GM21576 (cell line): ENCODE data around the gene COMP.

Experiments
- ATAC-seq: cut with Tn5 transposase; IDR thresholded peaks from one replicate; pipeline ENCODE4 v1.9.1; 2021; ENCODE audit warnings: mild to moderate bottlenecking, moderate library complexity; ENCODE audit not compliant: unreplicated experiment

Gene COMP

GRCh38 chr19:18784786-18785120 lies 6.4 kb downstream of the COMP start:
- no peak for ATAC-seq

GRCh38 chr19:18783958-18784785 lies 6.9 kb downstream of the COMP start:
- ATAC-seq = no peak

DNA sequence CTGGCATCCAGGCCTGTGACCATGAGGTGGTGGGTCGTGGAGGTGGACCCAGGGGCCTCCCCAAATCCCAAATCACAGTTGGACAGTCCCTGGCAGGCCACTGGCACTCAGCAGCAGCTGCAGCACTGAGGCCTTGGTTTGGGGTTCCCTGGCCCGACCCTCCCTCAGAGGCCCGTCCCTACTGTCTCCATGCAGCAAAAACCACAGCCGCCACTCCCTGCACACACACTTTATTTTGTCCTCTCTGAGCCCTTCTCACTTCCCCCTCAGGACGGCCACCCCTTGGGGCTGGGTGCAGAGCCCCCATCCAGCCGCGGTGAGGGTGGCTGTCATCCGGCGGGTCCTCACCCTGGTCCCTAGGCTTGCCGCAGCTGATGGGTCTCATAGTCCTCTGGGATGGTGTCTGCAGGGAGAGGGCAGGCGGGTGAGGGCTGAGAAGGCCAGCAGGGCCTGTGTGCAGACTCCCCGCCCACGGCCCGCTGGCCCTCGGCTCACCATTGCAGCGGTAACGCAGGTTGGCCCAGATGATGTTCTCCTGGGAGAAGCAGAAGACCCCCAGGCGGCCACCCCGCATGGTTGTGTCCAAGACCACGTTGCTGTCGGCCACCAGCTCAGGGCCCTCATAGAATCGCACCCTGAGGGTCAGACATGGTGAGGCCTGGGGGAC lies 8.4 kb downstream of the COMP start:
- ATAC-seq = no peak

DNA sequence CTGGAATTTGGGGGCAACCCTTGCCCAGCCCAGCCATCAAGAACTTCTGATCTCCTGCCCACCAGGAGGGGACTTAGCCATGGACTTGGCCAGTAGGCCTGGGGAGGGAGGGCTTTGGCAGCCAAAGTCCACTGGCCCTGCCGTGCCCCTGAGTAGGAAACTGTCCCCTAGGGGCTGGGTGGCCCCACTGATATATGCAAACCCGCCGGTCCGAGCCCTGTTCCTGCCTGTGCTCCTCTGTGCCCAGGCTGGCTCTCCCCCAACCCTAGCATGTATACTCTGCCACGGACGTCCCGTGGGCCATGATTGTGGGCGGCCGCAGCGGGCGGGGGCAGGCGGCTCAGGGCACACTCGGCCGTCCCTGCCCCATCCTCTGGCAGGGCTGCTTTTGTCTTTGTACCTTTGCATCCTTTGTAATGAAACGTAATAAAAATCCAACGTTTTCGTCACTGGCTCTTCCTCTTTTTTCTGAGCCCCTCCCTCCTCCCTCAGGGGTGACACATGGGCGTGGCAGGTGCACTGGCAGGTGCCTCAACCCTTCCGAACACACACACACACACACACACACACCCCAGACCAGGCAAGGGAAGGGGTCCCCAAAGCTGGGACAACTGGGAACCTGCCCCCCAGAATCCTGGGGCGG lies 9.1 kb downstream of the COMP start:
- ATAC-seq = no peak

DNA sequence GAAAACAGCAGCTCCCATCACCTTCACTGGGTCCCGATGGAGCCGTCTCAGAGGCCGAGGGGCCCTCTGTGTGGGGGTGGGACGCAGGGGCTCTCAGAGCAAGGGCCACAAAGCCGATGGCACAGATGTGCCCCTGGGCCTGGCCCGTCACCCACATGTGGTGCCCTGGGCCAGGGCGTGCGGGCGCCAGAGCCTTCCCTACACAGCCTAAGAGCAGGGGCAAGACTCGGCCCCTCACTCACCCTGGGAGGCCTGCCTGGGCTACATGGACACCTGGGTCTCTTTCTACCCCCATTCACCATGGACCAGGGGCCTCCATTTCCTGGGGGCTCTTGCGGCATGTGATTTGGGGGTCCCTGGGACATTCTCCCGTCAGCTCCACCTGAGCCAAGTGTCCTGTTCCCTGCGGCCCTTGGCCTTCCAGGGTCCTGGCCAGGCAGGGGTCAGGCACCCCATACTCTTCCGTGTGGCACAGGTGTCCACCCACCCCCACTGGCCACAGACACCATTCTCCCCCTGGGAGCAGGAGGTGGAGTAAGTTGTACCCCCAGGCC lies 10.0 kb downstream of the COMP start:
- ATAC-seq = no peak

DNA sequence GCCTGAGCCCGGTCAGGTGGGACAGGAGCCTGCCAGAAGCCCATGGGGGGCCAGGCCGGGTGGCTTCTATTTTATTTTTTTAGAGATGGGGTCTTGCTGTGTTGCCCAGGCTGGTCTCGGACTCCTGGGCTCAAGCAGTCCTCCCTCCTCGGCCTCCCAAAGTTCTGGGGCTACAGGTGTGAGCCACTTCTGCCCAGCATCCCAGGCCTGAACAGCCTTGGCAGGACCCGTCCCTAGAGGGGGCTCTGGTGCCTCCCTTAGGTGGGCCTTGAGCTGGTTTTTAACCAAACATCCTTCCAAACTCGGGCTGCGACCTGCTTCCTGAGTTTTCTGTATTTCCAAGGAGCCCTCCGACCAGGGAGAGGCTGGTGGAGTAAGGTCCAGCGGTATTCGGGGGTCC lies 10.5 kb downstream of the COMP start:
- no peak for ATAC-seq

DNA sequence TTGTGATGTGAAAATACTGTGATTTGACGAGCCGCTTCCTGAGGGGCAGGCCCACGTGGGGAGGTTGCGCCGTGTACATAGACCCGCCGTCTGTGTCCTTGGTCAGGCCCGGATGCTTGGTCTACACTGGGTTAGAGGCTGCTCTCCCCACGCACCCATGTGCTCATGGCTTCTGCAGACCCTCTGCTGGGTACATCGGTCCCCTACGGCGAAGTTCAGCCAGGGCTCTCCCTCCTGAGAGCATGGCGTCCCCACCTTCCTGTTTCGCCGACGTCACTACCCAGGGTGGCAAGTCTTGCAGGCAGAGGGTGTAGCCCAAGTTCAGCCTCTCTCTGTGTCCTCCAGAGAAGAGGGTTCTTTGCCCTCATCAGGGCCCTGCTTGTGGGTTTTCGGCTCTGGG lies 11.0 kb downstream of the COMP start:
- ATAC-seq = no peak

GRCh38 chr19:18778826-18779495 lies 12.1 kb downstream of the COMP start:
- no peak for ATAC-seq

DNA sequence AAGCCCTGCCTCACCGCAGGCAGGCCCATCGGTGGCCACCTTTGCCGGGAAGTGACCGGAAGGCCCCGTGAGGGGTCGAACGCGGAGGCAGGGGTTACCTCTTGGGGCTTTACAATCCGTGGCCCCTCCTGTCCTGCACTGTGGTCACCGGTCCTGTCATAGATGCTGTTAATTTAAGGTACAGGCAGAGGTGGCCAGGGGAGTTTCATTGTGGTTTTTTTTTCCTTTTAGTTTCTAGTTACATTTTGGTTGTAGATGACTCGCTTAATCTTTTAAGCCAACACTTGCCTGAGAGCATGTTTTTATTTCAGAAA lies 13.1 kb downstream of the COMP start:
- no peak for ATAC-seq

GRCh38 chr19:18777301-18778075 lies 13.6 kb downstream of the COMP start:
- ATAC-seq = no peak

- no peak for ATAC-seq
Measured at GRCh38 chr19:18776736-18777135, 14.4 kb downstream of the COMP start.

DNA sequence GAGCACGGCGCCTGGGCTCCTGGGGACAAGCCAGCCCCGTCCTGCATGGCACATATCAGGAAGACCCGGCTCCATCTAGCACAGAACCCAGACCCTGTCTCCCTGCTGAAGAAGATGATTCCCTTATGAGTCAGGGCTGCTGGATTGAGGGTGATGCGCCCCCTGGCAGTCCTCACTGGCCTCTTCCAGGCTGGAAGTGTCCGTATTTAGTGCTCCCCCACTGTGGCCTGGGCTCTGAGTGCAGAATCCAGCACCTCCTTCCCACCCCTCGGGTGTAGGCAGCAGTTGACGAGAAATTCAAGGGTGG lies 14.9 kb downstream of the COMP start:
- ATAC-seq = no peak

DNA sequence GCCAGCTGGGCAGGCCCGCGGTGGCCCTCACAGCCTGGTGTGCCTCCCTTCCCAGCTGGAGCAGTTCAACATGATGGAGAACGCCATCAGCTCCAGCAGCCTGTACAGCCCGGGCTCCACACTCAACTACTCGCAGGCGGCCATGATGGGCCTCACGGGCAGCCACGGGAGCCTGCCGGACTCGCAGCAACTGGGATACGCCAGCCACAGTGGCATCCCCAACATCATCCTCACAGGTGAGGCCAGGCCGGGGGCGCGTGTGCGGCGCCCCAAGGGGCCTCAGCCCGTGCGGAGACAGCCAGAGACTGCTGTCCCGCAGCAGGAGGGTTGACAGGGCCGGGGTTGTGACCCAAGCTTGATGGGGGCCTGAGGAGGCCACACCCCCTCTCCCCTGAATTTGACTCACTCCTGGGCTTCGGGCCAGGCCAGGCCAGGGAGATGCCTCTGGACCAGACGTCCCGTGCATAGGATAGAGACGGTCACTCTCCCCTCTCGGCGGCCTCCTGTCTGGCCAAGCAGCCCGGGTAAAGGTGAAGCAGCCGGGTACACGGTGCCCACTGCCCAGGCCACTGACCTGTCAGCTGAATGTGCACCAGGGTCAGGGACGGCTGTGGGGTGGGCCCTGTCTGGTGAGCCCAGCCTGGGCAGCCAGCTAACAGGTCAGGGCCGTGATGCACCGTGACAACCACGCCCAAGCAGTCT lies 15.4 kb downstream of the COMP start:
- no peak for ATAC-seq

GRCh38 chr19:18774782-18775444 lies 16.2 kb downstream of the COMP start:
- ATAC-seq = no peak

DNA sequence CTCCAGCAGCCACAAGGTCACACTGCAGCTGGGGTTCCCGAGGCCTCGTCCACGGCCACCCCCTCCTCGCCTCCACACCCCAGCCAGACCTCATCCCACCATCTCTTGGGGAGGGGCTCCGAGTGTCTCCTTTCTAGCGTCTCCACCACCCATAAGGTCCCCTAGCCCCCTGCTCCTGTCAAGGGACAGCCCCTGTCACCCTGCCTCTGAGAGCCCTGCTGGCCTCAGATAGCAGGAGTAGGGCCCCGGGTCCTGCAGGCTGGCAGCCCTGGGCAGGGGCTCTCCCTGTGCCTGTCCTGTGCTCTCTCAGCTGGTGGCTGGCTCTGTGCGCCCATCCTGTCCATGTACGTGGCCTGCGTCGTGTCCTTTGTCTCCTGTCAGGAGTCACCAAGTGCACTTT lies 17.0 kb downstream of the COMP start:
- ATAC-seq = no peak

GRCh38 chr19:18773682-18774081 lies 17.4 kb downstream of the COMP start:
- ATAC-seq = no peak

GRCh38 chr19:18772620-18773587 lies 18.2 kb downstream of the COMP start:
- ATAC-seq = no peak
